ENCODE measurements around the gene RSPH3.

Gene RSPH3

DNA sequence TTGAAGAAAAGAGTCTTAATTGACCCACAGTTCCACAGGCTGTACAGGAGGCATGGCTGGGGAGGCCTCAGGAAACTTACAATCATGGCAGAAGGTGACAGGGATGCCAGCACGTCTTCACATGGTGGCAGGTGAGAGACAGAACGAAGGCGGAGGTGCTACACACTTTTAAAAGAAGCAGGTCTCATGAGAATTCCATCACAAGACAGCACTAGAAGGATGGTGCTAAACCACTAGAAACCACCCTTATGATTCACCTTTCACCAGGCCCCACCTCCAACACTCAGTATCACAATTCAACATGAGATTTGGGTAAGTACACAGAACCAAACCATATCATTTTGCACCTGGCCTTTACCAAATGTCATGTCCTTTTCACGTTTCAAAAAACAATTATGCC lies 23.9 kb upstream of the RSPH3 start:
- Histone ChIP-seq H2BK15ac (ENCODE audit: low read length) (no peak overlapping the region), H2BK5ac (ENCODE audit: low read length) (no peak overlapping the region), H3K18ac (ENCODE audit: low read length) (no peak overlapping the region), H2BK120ac (ENCODE audit: low read depth, low read length) (no peak overlapping the region), H4K8ac (ENCODE audit: low read depth, low read length) (no peak overlapping the region), H3K36me3 (replicated peaks in 1 of 2; ENCODE audit: control insufficient read depth in 2 of 2, insufficient read depth in 2 of 2, low read length in 2 of 2) (no peaks in the 10 kb centered on the region), H3K27me3 (ENCODE audit: control insufficient read depth in 3 of 3, insufficient read depth in 3 of 3, low read depth in 1 of 3, low read length in 3 of 3) (no peaks in the 10 kb centered on the region), H2BK12ac (ENCODE audit: low read length) (no peak overlapping the region), H3K4me1 (ENCODE audit: control insufficient read depth in 2 of 2, insufficient read depth in 1 of 2, low read depth in 1 of 2, low read length in 2 of 2) (no peaks in the 10 kb centered on the region), H2AK5ac (ENCODE audit: low read depth, low read length) (no peak overlapping the region), H3K14ac (ENCODE audit: low read length) (no peak overlapping the region), H3K4ac (ENCODE audit: low read length) (no peak overlapping the region), H3K9me3 (replicated peaks in 1 of 2; ENCODE audit: control insufficient read depth in 2 of 2, insufficient read depth in 1 of 2, low read depth in 1 of 2, low read length in 2 of 2) (peaks cover 2 to 9% of the 10 kb centered on the region in 2 donors), H3K4me2 (ENCODE audit: insufficient read depth, low read length, poor library complexity, severe bottlenecking) (no peak overlapping the region), H3K23ac (ENCODE audit: low read depth, low read length, poor library complexity) (no peak overlapping the region), H3K27ac (replicated peaks; ENCODE audit: low read length) (no peak overlapping the region), H3K79me1 (ENCODE audit: low read depth, low read length) (no peaks in the 10 kb centered on the region), H4K91ac (ENCODE audit: low read depth, low read length, poor library complexity) (no peak overlapping the region), H3K4me3 (ENCODE audit: low read length in 2 of 2) (no peak overlapping the region), H2AFZ (ENCODE audit: low read length) (no peak overlapping the region), H3K9ac (ENCODE audit: low read depth, low read length, poor library complexity) (no peak overlapping the region)
- no peak for DNase-seq (ENCODE audit: low spot score)
- no CpG with 5 or more reads among the region's 4 CpGs for WGBS, 2 donors (ENCODE audit: extremely low coverage in 2 of 2, insufficient read length in 2 of 2, insufficient replicate concordance in 1 of 2)

DNA sequence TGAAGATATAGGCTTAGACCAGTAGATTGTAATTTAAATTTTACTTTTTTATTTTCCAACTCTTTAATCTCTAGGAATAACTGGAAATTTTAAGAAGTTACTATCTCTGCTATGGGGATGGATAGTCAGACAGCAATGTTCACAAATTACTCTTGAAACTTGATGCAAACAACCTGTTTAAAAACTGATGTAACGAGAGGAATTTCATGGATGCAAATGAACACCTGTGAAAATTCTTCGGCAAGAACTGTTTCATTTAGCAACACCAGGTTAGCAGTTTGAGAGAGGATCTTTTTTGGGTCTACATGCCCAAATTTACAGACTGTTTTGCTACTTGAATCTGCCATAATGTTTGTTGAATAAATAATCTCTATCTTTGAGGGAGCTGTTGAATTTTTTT lies 20.0 kb upstream of the RSPH3 start:
- Histone ChIP-seq H2AFZ (ENCODE audit: low read length) (no peak overlapping the region), H2BK12ac (ENCODE audit: low read length) (no peak overlapping the region), H3K27ac (replicated peaks; ENCODE audit: low read length) (no peak overlapping the region), H2BK15ac (ENCODE audit: low read length) (no peak overlapping the region), H2BK120ac (ENCODE audit: low read depth, low read length) (no peak overlapping the region), H4K91ac (ENCODE audit: low read depth, low read length, poor library complexity) (no peak overlapping the region), H2AK5ac (ENCODE audit: low read depth, low read length) (no peak overlapping the region), H3K4me3 (ENCODE audit: low read length in 2 of 2) (no peak overlapping the region), H2BK5ac (ENCODE audit: low read length) (no peak overlapping the region), H3K36me3 (replicated peaks in 1 of 2; ENCODE audit: control insufficient read depth in 2 of 2, insufficient read depth in 2 of 2, low read length in 2 of 2) (no peaks in the 10 kb centered on the region), H3K27me3 (ENCODE audit: control insufficient read depth in 3 of 3, insufficient read depth in 3 of 3, low read depth in 1 of 3, low read length in 3 of 3) (no peaks in the 10 kb centered on the region), H4K8ac (ENCODE audit: low read depth, low read length) (no peak overlapping the region), H3K4ac (ENCODE audit: low read length) (no peak overlapping the region), H3K4me1 (ENCODE audit: control insufficient read depth in 2 of 2, insufficient read depth in 1 of 2, low read depth in 1 of 2, low read length in 2 of 2) (no peaks in the 10 kb centered on the region), H3K23ac (ENCODE audit: low read depth, low read length, poor library complexity) (no peak overlapping the region), H3K14ac (ENCODE audit: low read length) (no peak overlapping the region), H3K18ac (ENCODE audit: low read length) (no peak overlapping the region), H3K9me3 (replicated peaks in 1 of 2; ENCODE audit: control insufficient read depth in 2 of 2, insufficient read depth in 1 of 2, low read depth in 1 of 2, low read length in 2 of 2) (peaks cover 2 to 11% of the 10 kb centered on the region in 2 donors), H3K79me1 (ENCODE audit: low read depth, low read length) (no peaks in the 10 kb centered on the region), H3K4me2 (ENCODE audit: insufficient read depth, low read length, poor library complexity, severe bottlenecking) (no peak overlapping the region), H3K9ac (ENCODE audit: low read depth, low read length, poor library complexity) (no peak overlapping the region)
- WGBS, 2 donors (ENCODE audit: extremely low coverage in 2 of 2, insufficient read length in 2 of 2, insufficient replicate concordance in 1 of 2) = no CpG with 5 or more reads among the region's 2 CpGs
- DNase-seq (ENCODE audit: low spot score) = no peak

DNA sequence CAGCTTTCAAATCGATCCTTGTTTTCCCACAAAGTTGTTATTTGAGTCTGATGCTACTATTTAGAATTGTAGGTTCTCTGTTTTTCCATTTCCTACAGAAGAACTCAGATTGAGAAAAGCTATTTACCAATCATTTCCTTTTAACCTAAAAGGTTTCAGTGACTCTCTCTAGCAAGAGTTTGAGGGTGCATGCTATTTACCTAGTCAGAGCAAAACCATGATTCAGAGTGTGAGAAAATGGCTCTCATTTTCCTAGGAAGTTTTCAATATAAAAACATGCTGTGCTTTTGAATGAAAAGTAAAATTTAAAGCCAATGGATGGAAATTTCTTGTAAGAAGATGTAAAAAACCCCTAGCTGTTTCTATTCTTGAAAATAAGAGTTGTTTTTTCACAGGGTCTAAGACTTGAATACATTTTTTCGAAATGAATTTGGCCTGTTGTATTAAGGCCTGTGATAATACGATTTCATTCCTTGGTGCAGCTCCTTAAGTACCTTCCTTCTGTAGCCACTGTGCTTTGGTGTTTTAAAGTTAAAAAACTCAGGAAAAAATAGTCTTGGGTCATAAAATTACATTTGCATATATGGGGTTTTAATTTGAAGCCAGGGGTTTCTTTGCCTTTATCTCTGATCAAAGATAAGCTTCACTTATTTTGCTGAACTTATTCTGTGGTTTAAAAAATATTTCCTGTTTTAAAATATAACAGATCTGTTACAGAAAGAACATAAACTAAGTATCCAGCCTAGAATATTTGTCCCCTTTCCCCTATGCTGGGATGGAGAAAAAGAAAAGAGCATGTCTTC lies 18.0 kb upstream of the RSPH3 start:
- WGBS, 2 donors (ENCODE audit: extremely low coverage in 2 of 2, insufficient read length in 2 of 2, insufficient replicate concordance in 1 of 2) = no CpG with 5 or more reads among the region's 3 CpGs
- DNase-seq (ENCODE audit: low spot score) = no peak
- Histone ChIP-seq H2BK12ac (ENCODE audit: low read length) (no peak overlapping the region), H2BK5ac (ENCODE audit: low read length) (no peak overlapping the region), H3K4me2 (ENCODE audit: insufficient read depth, low read length, poor library complexity, severe bottlenecking) (no peak overlapping the region), H3K36me3 (replicated peaks in 1 of 2; ENCODE audit: control insufficient read depth in 2 of 2, insufficient read depth in 2 of 2, low read length in 2 of 2) (no peaks in the 10 kb centered on the region), H2AK5ac (ENCODE audit: low read depth, low read length) (no peak overlapping the region), H2BK120ac (ENCODE audit: low read depth, low read length) (no peak overlapping the region), H2BK15ac (ENCODE audit: low read length) (no peak overlapping the region), H2AFZ (ENCODE audit: low read length) (no peak overlapping the region), H3K14ac (ENCODE audit: low read length) (no peak overlapping the region), H3K4me3 (ENCODE audit: low read length in 2 of 2) (no peak overlapping the region), H3K4ac (ENCODE audit: low read length) (no peak overlapping the region), H3K27ac (replicated peaks; ENCODE audit: low read length) (no peak overlapping the region), H3K9me3 (replicated peaks in 1 of 2; ENCODE audit: control insufficient read depth in 2 of 2, insufficient read depth in 1 of 2, low read depth in 1 of 2, low read length in 2 of 2) (peaks cover 0 to 6% of the 10 kb centered on the region in 2 donors), H3K4me1 (ENCODE audit: control insufficient read depth in 2 of 2, insufficient read depth in 1 of 2, low read depth in 1 of 2, low read length in 2 of 2) (no peaks in the 10 kb centered on the region), H4K91ac (ENCODE audit: low read depth, low read length, poor library complexity) (no peak overlapping the region), H4K8ac (ENCODE audit: low read depth, low read length) (no peak overlapping the region), H3K18ac (ENCODE audit: low read length) (no peak overlapping the region), H3K9ac (ENCODE audit: low read depth, low read length, poor library complexity) (no peak overlapping the region), H3K27me3 (ENCODE audit: control insufficient read depth in 3 of 3, insufficient read depth in 3 of 3, low read depth in 1 of 3, low read length in 3 of 3) (no peaks in the 10 kb centered on the region), H3K23ac (ENCODE audit: low read depth, low read length, poor library complexity) (no peak overlapping the region), H3K79me1 (ENCODE audit: low read depth, low read length) (no peaks in the 10 kb centered on the region)

DNA sequence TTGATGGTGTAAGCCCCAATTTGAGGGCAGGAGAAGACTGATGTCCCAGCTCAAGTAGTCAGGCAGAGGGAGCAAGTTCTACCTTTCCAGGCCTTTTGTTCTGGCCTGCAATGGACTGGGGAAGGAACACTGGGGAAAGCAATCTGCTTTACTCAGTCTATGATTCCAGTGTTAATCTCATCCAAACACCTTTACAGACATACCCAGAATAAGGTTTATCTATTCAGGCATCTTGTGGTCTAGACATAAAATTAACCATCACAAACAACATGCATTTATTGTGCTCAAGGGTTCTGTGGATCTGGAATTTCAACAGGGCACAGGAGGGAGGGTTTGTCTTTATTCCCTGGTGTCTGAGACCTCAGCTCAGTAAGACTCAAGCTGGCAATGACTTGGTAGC lies 14.4 kb upstream of the RSPH3 start:
- Histone ChIP-seq H2BK120ac (ENCODE audit: low read depth, low read length) (no peak overlapping the region), H3K4ac (ENCODE audit: low read length) (no peak overlapping the region), H3K27me3 (ENCODE audit: control insufficient read depth in 3 of 3, insufficient read depth in 3 of 3, low read depth in 1 of 3, low read length in 3 of 3) (no peaks in the 10 kb centered on the region), H4K91ac (ENCODE audit: low read depth, low read length, poor library complexity) (no peak overlapping the region), H3K9ac (ENCODE audit: low read depth, low read length, poor library complexity) (no peak overlapping the region), H2BK12ac (ENCODE audit: low read length) (no peak overlapping the region), H3K4me3 (ENCODE audit: low read length in 2 of 2) (no peak overlapping the region), H3K14ac (ENCODE audit: low read length) (no peak overlapping the region), H3K9me3 (replicated peaks in 1 of 2; ENCODE audit: control insufficient read depth in 2 of 2, insufficient read depth in 1 of 2, low read depth in 1 of 2, low read length in 2 of 2) (peaks cover 0 to 6% of the 10 kb centered on the region in 2 donors), H3K36me3 (replicated peaks in 1 of 2; ENCODE audit: control insufficient read depth in 2 of 2, insufficient read depth in 2 of 2, low read length in 2 of 2) (no peaks in the 10 kb centered on the region), H2AK5ac (ENCODE audit: low read depth, low read length) (no peak overlapping the region), H3K27ac (replicated peaks; ENCODE audit: low read length) (no peak overlapping the region), H3K18ac (ENCODE audit: low read length) (no peak overlapping the region), H2BK15ac (ENCODE audit: low read length) (no peak overlapping the region), H3K23ac (ENCODE audit: low read depth, low read length, poor library complexity) (no peak overlapping the region), H3K79me1 (ENCODE audit: low read depth, low read length) (no peaks in the 10 kb centered on the region), H2BK5ac (ENCODE audit: low read length) (no peak overlapping the region), H2AFZ (ENCODE audit: low read length) (no peak overlapping the region), H3K4me1 (ENCODE audit: control insufficient read depth in 2 of 2, insufficient read depth in 1 of 2, low read depth in 1 of 2, low read length in 2 of 2) (no peaks in the 10 kb centered on the region), H3K4me2 (ENCODE audit: insufficient read depth, low read length, poor library complexity, severe bottlenecking) (no peak overlapping the region), H4K8ac (ENCODE audit: low read depth, low read length) (no peak overlapping the region)
- DNase-seq (ENCODE audit: low spot score) = no peak
